Stimulated activated CD4-positive, alpha-beta T cell treated with anti-CD3 and anti-CD28 coated beads, Interleukin-1b, Interleukin-23, amount 100 ng/mL, for 1 hour (primary cell): ENCODE data around the gene ERLIN1.

ENCODE experiments used
- DNase-seq, 2 donors: peaks; one replicate each; pipeline ENCODE4 v3.0.0-alpha.2; 2020; ENCODE audit warnings: low read depth in 2 of 2

Gene ERLIN1

GRCh38 chr10:100185364-100186252, at the start of gene ERLIN1:
Gene ERLIN1, minus strand, starts transcription at chr10:100186029. Its CDS starts 403 bp downstream, at chr10:100185626.
- peak; percentile 70 to 92 for DNase-seq

DNA sequence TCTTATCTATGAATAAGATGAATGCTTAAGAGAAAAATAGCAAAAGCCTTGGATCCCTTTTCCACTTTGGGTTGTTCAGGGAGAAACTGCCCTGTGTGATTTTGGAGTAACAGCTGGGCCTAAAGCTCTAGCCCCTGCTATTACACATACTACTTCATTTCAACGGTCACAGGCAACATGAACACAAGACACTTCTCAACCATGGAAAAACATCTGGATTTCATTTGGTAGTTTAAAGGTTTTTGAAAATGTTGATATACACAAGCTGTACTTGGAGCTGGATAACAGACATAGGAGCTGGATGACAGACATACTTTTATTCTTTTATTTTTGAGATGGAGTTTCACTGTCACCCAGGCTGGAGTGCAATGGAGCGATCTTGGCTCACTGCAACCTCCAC, 46.3 kb upstream of the ERLIN1 start:
- no peak for DNase-seq

DNA sequence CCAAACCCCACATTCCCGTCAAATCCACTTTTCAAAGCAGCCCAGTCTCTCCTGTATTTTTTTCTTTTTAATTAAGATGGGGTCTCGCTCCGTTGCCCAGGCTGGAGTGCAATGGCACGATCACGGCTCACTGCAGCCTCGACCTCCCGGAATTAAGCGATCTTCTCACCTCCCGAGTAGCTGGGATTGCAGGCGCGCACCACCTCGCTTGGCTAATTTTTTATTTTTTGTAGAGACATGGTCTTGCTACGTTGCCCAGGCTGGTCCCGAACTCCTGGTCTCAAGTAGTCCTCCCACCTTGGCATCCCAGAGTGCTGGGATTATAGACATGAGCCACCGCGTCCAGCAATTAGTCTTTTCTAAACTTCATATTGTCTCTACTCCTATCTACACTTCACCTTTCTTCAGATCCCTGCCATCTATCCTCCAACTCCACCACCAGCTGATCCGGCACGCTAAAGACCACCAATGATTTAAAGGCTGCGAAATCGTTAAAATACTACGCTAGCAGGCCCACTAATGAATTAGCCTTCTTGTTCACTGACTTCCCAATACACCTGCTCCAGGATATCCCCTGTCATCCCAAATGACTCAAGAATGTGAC, 44.1 kb upstream of the ERLIN1 start:
- DNase-seq = no peak

- DNase-seq = no peak
Observed at GRCh38 chr10:100223879-100224278, 38.0 kb upstream of the ERLIN1 start.

GRCh38 chr10:100222529-100222928, 36.7 kb upstream of the ERLIN1 start:
- DNase-seq = no peak

DNA sequence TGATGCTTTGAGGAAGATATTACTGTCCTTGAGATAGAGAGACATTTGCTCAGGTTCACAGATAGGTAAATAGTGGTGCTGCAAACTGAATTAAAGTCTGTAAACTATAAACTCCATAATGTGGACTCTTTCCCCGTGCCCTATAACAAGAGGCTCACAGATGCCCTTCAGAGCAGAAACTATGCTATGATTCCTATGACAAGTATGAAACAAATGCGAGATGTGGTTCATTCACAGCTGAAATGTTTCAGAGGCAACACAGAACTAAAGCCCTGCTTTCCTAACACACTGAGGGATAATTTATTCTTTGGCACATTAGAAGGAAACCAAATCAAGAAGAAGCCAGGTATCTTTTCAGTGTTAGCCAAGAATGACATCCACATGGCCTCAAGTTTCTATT, 30.2 kb upstream of the ERLIN1 start:
- no peak for DNase-seq

- no peak for DNase-seq
Observed at GRCh38 chr10:100209303-100209702, 23.5 kb upstream of the ERLIN1 start.

DNA sequence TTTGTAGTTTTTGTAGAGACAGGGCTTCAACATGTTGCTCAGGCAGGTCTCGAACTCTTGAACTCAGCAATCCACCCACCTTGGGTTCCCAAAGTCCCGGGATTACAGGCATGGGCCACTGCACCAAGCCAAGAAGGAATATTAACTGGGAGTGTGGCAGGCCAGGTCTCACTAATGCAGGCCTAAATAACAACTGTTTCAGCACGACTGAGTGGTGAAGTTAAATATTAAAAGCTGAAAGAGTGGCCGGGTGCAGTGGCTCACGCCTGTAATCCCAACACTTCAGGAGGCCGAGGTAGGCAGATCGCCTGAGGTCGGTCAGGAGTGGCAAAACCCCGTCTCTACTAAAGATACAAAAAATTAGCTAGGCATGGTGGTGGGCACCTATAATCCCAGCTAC, 22.4 kb upstream of the ERLIN1 start:
- no peak for DNase-seq

DNA sequence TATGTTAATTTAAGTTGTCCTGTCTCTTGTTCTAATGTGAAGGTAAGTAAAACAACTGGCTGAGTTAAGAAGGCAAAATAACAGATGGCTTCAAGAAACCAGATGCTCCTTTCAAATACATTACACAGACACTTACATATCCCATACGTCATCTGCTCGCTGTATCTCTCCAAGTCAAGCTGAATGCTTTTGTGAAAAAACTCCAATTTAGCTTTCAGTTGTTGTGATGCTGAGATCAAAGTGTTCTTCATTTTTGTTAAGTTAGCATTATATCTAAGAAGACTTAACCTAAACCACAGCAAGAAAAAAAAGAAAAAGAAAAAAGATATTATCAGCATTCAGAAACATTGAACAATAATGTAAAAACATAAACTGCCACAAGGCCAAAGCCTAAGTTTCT, 18.5 kb upstream of the ERLIN1 start:
- no peak for DNase-seq

GRCh38 chr10:100201549-100201948, 15.7 kb upstream of the ERLIN1 start:
- DNase-seq = no peak

DNA sequence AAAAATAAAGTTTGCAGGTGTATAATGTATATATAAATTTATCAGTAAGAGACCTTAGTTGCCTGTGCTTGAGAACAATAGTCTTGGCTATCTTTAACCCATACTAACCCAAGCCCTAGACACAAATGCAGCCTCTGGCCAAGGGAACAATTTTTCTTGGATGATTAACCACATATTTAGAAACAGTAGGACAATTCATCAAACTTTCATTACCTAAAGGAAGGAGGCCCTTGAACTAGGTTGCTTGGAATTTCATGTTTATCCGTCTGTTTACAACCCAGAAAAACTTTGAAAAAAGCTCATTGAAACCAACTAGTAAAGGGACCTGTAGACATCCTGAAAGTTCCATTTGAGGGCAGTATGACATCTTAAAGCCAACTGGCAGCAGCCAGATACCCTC, 8.9 kb upstream of the ERLIN1 start:
- DNase-seq = no peak

- no peak for DNase-seq
Observed at GRCh38 chr10:100192350-100192749, 6.5 kb upstream of the ERLIN1 start.

- DNase-seq = peak in 1 of 2 donors; percentile 11
Observed at GRCh38 chr10:100186253-100187212, 704 bp upstream of the ERLIN1 start.

DNA sequence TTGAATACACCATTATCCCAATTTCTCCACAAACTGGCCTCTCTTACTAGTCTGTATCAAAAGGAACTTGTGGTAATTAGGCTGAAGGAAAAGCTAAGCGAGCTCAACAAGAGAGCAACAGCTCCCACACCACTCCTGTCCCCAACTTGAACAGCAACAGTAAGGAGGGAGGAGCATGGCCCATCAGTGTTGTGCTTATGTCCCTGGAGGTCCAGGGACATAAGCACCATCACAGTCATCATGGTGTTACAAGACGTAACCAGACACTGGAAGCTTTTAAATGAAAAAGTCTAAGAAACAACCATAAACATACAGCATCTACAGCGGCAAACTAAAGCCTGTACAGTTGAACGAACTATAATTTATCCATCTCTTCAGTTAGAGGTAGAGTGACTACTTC, 989 bp downstream of the ERLIN1 start:
- DNase-seq = no peak

- no peak for DNase-seq
Observed at GRCh38 chr10:100184426-100184825, 1.4 kb downstream of the ERLIN1 start.

DNA sequence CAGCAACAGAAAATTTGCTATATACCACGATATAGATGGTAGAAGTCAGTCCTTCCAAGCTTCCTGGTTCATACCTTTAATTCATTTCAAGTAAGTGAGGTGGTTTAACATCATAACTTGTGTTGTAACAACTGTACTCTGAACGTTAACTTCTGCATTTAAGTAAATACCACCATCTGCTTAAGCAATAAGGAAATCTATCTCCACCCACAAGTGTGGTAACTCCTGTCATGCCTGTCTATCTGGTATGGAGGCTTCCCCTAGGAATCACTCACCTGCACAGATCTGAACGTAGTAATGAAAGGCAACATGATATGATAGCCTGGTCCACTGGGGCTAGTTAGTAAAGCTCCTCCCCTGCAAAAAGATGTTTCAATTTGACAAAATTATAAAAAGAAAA, 2.3 kb downstream of the ERLIN1 start:
- no peak for DNase-seq

GRCh38 chr10:100182908-100183307, 2.9 kb downstream of the ERLIN1 start:
- DNase-seq = no peak

DNA sequence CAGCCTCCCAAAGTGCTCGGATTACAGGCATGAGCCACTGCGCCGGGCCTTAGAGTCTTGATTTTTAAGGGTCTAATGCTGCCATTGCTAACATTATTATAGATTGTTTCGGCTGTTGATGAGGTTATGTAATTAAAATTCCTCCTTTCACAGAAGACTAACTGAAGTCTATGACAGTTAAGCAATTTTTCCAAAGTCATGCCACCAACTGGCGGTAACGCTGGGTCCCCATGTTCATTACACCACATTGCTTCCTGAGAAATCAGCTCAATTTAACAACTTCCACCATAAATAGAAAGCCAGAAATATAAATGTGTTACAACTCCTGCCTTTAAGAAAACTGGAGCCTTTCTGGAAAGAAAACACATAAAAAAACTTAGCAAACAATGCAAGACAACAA, 3.5 kb downstream of the ERLIN1 start:
- DNase-seq = no peak

DNA sequence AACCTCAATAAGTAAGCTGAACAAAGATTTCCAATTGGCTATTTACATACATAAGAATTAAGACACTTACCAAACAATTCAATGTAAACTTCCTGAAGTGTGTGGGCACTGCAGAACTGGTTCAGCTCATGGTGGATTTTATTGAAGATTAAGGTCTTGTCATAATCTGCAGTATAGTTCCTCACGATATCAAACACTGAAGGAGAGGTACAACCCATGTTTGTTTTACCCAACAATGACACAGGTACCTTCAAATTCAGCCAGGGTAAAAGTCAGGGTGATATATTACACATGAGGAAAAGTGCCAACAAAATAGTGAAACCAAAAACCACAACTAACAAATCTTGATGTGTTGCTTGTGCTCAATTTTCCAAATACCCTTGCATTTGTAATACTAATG, 10.0 kb downstream of the ERLIN1 start:
- DNase-seq = no peak

- DNase-seq = no peak
Observed at GRCh38 chr10:100174699-100175677, 10.8 kb downstream of the ERLIN1 start.

DNA sequence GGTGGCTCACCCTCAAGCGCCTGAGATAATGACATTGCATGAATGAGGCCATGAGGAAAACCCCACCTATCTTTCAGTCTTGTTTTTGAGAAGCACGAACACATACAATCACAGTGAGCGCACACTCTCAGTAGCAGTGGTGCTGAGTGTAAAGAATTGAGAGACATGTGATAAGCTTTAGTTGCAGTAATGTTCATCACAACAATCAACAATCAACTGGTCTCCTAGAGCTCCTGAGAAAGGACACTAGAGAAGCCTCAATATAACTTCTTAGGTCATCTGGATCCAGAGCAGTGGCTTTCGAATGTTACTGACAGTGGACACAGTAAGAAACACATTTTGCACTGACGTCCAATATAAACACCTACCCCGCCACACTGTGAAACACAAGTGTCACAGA, 12.8 kb downstream of the ERLIN1 start:
- no peak for DNase-seq
